G401 (cell line): Measurements from ENCODE around the gene UBAC1. TPM values are rescaled to one million over a fixed set of nuclear protein-coding genes. Genes with fewer than 3 reads are reported as not detected.

Experiments
- DNase-seq: peaks from one replicate; pipeline ENCODE4 v3.0.0-alpha.2; 2015; ENCODE audit warnings: low spot score
- in situ Hi-C: cut with HindIII; loops from 2 replicates; pipeline ENCODE4 v1.10.0; 2016; ENCODE audit warnings: low sequenced_read_pairs, mixed read lengths
- total RNA-seq: library from RNA; depleted of rRNA; stranded (reverse); fragments of >200 nt; shearing (Covaris generic); gene quantifications from 2 replicates; pipeline ENCODE4 v1.2.3, GENCODE V29; 2014; rRNA removed

The UBAC1 gene, protein sequence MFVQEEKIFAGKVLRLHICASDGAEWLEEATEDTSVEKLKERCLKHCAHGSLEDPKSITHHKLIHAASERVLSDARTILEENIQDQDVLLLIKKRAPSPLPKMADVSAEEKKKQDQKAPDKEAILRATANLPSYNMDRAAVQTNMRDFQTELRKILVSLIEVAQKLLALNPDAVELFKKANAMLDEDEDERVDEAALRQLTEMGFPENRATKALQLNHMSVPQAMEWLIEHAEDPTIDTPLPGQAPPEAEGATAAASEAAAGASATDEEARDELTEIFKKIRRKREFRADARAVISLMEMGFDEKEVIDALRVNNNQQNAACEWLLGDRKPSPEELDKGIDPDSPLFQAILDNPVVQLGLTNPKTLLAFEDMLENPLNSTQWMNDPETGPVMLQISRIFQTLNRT
- 93.7 and 104 TPM in 2 replicates for total RNA-seq

DNA sequence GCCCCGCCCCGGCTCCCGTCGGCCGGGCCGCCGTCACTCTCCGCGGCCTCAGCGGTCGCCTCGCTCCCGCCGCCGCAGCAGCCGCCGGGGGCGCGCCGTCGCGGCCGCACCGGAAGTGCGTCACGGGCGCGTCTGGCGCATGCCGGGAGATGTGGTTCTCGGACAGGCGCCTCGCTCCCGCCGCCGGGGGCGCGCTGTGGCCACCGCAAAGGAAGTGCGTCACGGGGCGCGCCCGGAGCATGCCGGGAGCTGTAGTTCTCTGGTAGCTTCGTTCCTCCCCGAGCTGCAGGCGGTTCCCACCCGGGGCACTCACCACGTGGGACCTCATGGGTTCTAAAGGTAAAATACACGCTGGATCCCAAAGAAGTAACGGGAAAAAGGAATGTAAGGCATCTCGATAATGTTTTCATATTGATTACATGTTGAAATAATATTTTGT lies at the start of gene UBAC1:
TSS of gene UBAC1 (minus strand) at position 97 of the 439 bp plus-strand sequence. CDS start 211 bp downstream, outside the sequence.
- peak; percentile 95 for DNase-seq
- in situ Hi-C loops = no loop called here

DNA sequence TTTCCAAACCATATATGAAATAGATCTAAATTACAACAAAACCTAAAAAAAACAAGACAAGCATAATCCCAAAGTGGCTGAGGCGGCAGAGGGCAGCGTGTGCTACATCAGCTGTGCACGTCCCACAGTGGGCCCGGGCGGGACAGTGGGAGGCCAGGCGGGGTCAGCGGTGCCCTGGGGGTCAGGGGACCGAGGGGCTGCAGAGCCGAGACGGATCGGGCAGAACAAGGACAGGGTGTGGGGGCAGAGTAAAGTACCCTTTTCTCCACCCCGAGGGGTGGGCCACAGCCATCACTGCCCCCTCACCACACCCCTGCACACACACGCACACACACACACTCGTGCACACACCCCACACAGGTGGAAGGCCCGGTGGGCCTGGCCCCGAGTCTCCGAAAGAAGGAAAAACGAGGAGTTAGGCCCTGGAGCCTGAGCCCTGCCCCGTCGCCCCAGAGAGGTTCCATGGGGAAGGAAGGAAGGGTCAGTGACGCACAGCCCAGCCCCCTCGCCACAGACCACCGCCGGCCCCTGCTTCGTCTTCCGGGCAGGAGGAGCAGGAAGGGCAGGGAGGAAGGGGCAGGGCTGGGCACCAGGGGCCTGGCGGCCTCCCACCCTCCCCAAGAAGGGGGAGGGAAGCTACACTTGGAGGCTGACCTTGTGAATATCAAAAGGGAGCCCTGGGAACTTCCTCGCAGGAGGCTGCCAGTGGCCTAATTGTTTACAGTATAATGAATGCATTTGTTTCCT lies 49.6 kb upstream of the UBAC1 start:
- DNase-seq = no peak
- in situ Hi-C loops = no loop called here

DNA sequence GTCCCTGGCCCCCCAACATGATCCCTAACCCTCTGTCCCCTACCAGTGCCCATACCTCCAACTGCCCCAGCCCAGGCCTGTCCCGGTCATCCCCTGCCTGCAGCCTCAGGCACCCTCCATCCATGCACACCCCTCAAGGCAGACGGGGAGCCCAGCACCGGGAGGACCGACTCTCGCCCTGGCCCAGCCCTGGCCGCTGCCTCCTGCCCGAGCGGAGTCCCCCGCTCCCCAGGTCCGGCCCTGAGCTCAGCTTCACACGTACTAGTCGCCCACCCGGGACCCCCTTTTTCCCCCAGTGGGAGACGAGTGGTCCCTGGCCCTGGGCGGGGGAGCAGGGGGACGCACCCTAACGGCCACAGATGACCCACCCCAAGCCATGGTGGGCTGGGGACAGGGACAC lies 49.0 kb upstream of the UBAC1 start:
- DNase-seq = no peak
- in situ Hi-C loops = no loop called here

DNA sequence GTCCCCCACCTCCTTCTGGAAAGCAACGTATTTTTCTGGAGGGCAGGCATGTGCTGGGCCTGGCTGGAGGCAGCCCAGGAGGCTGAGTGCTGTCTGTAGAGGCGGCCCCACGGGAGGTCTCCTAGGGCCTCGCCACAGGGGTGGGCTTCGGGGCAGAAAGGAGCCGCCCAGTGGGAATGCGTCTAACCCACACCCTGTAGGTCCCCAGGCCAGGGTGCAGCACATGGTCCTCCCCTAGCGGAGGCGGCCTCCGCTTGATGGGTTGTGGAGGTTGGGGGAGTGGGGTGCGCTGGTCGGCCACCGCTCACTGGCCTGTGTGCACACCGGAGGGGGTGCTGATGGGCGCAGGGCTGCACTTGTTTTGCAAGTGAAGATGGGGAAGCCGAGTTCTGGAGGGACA lies 48.3 kb upstream of the UBAC1 start:
- in situ Hi-C loops = loop anchor here (5.0 kb wide), 1 partner anchor 103 kb away; no protein-coding TSS in a partner anchor
- DNase-seq = no peak

DNA sequence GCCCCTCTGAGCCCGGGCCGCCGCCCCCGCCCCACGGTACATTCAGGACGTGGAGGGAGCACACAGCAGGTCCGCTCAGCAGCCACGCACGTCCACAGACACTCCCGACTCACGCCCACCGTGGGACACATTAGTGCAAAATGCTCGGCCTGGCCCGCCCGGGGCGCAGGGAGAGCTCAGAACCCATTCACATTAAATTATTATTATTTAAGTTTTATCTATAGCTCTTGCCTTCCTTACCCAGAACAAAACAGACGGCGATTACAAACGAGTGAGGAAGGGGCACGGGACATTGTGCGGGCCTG lies 47.5 kb upstream of the UBAC1 start:
- DNase-seq = no peak
- in situ Hi-C loops = loop anchor here (5.0 kb wide), 1 partner anchor 104 kb away; no protein-coding TSS in a partner anchor

DNA sequence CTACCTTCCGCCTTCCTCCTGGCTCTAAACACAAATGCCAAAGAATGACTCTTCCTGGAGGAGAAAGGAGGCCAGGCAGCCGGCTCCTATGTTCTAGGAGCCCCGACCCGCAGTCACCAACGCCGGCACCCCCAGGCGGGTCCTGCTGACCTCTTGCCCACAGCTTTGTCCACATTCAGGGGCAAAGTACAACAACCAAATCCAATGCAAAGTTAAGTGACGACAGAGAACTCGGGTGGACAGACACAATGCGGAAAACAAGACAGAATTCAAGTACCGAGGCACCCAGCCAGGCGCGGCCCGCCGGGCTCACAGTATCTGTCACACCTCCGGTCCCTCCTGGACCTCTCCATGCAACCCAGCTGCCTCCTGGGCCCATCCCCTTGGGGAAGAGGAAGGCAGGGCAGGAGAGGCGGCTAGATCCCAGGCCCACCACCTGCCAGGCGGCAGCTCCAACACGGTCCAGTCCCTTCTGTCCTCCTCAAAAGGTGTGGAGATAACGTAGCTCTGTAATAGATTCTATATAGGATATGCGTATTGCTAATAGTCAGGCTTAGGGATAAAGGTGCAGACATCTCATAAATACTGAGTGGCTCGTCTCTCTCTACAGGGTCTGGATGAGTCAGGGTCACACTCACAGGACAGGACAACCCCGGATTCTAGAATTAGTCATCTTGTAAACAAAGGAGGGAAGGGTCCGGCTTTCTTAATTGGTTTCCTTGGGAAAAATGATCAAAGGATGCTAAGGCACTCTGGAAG lies 46.9 kb upstream of the UBAC1 start:
- in situ Hi-C loops = loop anchor here (5.0 kb wide), 1 partner anchor 104 kb away; no protein-coding TSS in a partner anchor
- no peak for DNase-seq

DNA sequence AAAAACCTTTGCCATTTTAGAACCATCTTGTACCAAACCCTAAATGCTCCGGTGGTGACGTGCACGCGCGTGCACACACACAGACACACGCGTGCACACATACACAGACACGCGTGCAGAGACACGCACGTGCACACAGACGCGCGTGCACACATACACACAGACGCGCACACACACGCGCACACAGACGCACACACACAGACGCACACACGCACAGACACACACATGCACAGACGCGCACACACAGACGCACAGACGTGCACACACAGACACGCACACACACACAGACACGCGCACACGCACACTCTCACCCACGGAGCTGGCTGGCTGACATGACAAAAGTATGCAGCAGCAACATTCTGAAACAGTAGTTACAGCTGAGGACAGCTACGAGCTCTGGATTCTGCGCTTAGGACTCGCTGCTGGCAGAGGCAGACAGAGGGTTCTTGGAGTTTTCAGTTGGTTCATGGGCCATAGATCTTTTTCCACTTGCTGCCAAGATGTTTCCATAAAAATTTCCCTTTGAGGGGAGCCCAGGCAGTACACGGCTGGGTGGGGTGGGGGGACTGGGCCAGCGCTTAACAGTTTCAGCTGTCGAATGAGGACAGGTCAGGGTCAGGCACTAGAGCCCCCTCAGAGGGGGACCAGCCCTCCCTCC lies 46.2 kb upstream of the UBAC1 start:
- no peak for DNase-seq
- in situ Hi-C loops = loop anchor here (5.0 kb wide), 1 partner anchor 105 kb away; no protein-coding TSS in a partner anchor

DNA sequence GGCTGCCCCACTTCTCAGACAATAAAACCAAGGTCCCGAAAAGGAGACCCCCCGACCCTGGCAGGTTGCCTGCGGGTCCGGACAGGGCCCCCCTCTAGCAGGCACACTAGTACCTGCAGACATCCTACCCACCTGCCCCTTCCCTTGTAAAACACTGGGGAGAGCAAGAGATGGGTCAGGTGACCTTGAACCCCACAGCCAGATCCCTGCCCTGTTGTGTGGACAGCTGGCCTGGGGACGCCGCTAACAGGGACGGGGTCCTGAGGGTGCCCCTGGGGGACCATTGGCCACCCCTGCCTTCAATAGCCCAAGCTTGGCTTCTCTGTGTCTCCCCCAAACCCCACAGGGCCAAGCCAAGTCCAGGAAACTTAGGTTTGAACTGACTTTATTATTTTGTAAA lies 45.0 kb upstream of the UBAC1 start:
- in situ Hi-C loops = loop anchor here (5.0 kb wide), 1 partner anchor 106 kb away; no protein-coding TSS in a partner anchor
- DNase-seq = no peak

DNA sequence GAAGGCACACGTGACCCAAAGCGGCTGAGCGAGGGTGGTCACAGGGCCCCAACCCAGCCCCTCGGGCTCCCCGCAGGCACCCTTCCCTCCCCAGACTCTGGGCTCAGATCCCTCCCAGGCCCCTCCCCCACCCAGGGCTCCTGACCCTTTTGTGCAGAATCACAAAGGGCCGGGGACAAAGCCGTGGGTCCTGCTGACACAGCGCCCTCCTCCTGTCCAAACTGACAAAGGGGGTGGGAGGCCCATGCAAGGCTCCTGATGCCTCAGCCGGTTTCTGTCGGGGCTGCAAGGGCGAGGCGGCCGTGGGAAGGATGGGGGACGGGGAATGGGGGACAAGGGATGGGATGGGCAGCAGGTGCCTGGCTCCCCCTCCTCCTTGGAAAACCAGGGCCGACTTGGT lies 43.5 kb upstream of the UBAC1 start:
- in situ Hi-C loops = loop anchor here (5.0 kb wide), 1 partner anchor 108 kb away; no protein-coding TSS in a partner anchor

DNA sequence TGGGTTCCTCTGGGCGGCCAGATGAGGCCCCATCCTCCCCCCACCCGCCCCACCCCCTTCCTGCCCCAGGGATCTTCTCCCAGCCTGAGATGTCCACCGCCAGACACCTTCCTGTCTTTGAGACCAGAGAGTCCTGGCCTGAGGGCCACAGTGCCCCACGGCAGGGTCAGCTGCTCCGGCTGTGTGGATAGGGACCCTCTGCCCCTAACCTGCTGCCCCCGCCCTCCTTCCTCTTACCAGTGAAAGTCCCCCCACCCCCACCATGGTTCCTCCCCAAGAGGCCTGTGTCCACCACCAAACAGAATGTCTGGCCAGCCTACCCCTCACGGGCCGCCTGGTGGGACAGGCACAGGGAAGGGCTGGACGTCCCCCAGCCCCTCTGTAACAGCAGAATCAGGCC lies 43.0 kb upstream of the UBAC1 start:
- DNase-seq = no peak
- in situ Hi-C loops = no loop called here

More for the DNA sequence above, 43.5 kb upstream of the UBAC1 start:
- DNase-seq = no peak

DNA sequence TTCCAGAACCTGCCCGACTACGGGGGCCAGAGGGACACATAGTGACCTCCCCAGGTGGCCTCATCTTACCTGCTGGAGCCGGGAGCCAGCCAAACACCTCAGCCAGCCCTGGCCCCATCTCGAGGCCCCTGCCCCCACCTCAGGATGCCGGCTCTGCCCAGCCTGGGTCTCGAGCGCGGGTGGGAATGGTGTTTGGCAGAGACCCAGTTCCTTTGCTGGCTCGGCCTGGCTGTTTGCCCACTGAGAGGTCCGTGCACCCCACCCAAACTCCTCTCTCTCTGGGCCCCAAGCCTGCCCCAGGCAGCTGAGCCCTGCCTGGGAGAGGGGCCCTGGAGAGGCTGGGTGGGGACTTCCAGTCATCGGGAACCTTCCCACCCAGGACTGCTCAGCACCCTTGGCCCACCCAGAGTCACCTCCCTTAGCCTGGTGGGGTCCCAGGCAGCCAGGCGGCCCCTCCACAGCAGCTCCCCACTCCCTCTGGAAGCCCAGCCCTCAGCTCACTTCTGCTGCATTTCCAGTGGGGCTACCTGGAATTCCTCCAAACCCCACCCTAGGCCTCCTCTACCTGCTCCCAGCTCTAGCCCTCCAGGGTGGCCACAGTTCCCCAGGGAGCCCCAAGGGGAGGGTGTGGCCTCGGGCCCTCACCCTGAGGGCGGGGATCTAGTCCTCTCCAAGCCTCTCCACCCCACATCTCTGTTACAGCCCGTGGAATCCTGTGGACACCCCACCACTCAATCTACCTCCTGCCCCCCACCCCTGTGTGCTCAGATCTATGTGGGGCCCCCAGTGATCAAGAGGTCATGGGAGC lies 42.4 kb upstream of the UBAC1 start:
- DNase-seq = no peak
- in situ Hi-C loops = no loop called here

DNA sequence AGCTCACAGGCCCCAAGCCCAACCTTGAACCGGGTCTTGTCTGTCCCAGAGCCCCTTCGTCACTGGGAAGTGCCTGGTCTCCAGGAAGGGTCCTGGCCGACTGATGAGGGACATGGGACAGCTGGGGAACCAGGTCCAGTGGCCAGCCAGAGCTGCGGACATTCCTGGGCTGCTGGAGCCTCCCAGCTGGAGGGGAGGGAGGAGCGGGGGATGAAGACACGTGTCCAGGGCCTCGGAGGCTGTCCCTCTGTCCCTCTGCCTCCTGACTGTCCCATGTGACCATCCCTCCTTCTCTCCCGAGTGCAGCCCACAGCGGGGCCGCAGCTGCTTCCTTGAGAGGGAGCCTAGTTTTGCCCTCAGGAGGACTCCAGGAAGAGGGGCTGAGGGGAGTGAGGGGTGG lies 41.7 kb upstream of the UBAC1 start:
- in situ Hi-C loops = no loop called here
- DNase-seq = no peak

DNA sequence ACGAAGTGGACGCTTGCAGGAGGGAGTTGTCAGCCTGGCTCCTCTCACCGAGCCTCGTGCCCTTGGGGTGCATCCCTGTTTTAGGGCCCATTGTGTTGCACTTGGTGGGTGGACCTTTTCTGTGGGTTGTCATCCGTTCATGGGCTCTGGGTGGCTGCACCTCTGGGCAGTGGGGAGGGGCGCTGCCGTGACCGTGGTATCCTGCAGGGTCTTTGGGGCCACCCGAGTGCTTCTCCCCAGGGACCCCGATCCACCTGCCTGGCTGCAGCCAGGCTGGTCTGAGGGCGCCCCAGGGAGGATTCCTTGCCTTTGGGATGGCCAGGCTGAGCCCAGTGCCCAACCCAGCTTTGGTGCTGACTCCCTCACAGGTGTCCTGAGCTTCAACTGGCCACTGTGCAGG lies 41.0 kb upstream of the UBAC1 start:
- in situ Hi-C loops = no loop called here
- no peak for DNase-seq

DNA sequence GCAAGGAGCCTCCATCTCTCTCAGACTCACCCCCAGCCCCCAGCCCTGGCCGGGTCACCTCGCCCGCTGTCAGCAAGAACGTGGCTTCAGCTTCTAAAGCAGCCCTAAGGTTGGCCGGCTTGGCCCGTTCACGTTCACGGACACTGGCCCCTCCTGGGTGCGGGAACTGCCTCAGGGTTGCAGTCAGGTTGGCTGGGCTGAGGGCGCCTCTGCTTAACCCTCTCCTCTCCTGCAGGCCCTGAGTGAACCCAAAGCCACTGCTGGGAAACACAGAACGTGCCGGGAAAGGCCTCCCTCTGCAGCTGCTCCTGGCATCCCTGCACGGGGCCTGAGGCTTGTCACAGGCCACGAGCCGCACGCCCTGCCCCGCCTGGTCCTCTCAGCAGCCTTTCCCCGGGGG lies 40.1 kb upstream of the UBAC1 start:
- in situ Hi-C loops = no loop called here
- DNase-seq = no peak

DNA sequence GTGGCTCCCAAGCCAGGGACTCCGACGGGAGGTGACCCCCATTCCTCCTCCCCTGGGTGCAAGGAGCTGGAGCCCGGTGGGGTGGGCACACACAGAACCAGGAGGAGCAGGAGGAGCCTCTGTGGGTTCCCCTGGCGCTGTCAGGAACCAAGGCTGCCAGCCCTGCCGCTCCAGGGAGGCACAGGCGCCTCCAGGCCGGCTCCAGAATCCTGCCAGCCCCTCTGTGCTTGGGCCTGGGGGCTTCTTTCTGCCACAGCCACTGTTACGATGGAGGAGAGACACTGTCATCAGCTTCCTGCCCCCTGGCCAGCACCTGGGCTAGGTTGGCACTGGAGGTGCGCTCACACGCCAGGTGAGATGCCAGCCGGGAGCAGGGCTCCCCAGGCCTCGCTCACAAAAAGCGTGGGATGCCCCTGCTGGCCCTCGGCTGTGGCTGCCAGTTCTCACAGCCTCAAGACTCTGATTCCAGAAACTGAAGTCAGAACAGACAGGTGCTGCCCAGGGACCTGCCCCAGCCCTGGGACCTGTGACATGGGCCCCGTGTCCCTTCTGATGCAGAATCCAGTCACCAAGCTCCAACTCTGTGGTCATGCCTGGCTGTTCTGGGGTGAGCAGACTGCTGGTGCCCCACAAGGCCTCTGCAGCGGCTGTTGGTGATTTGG lies 37.4 kb upstream of the UBAC1 start:
- in situ Hi-C loops = no loop called here
- peak; percentile 54 for DNase-seq

DNA sequence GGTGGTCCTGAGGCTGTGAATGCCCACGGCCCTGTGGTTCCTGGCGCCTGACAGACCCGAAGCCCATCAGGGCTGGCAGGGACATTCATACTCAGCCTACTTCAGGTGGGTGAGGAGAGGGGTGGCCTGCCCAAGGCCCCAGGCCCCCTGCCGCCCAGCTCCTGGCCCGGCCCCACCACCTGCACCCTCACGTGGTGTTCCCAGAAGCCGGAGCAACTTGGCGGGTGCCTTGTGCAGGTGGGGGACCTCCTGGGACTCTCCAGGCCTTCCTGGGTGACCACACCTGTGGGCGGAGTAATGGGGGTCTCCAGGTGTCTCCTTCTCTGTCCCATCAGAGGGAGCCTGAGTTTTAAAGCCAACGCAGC lies 36.8 kb upstream of the UBAC1 start:
- no peak for DNase-seq
- in situ Hi-C loops = no loop called here

DNA sequence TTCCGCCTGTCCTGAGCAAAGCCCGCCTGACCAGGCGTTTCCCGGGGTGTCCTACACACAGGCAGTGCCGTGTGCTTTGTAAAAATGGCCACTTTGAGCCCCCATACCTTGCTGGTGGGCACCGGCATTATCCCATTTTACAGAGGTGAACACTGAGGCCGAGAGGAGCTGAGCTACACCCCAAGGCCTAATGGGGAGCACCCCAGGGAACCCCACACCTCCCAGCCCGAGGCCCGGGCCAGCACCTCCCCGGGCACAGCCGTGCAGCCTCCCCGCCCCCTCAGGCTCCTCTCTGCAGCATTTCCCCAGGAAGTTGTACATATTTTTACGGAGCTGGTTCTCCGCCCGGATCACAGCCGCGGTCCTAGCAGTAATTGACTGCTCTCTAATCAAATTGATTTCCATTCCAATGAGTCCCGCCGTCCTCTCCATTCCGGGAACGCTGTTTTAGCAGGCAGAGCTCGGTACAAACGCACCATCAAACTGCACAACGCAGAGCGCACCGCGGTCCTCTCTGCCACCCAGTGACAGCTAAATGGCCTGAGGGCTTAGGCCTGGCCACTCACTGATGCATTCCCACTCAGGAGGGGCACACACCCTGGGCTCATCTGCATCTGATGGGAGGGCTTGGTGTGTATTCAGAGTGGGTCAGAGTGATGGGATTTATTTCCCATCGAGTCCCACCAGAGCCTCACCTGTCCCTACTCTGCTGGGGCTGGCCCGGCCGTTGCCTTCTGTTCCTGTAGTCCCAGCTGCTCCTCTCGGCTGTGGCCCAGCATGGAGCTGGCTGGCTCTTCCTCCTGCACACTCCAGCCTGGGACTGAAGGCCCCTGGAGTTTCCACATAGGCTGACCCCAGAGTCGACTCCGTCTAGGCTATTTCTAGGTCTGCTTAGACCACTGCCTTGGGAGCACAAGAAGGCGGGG lies 36.2 kb upstream of the UBAC1 start:
- peak; percentile 91 for DNase-seq
- in situ Hi-C loops = no loop called here
